Brain microvascular endothelial cell (primary cell): Measurements from ENCODE around the gene SNTA1.
"Not testable (repeated sequence)": the region's sequence is repeated elsewhere in the genome, so short reads cannot be mapped to it uniquely, and the experiment has no call there.

Experiments
- DNase-seq: peaks from one replicate; pipeline ENCODE4 v3.0.0-alpha.2; 2020
- H3K27ac ChIP-seq: fragments of 250-450 bp; sonication (Bioruptor Pico); 2 replicates; pipeline ENCODE4 v1.5.1; 2020; ENCODE audit warnings: mild to moderate bottlenecking, moderate library complexity
- H3K27me3 ChIP-seq: fragments of 250-450 bp; sonication (Bioruptor Pico); replicated peaks from 2 replicates; pipeline ENCODE4 v1.5.1; 2020; ENCODE audit warnings: mild to moderate bottlenecking
- H3K36me3 ChIP-seq: fragments of 250-450 bp; sonication (Bioruptor Pico); replicated peaks from 2 replicates; pipeline ENCODE4 v1.5.1; 2020; ENCODE audit warnings: mild to moderate bottlenecking
- H3K4me3 ChIP-seq: 2 replicates; pipeline ENCODE4 v1.5.1; 2011; ENCODE audit warnings: low read depth, mild to moderate bottlenecking, control low read depth, low read length, moderate library complexity
- in situ Hi-C: cut with HindIII; loops from 2 replicates; pipeline ENCODE4 v1.10.0; 2017; ENCODE audit warnings: low sequenced_read_pairs, low pct_ligation_motif_present
- TF ChIP-seq, protein P1 (sequence below): IDR thresholded peaks from 2 replicates; pipeline ENCODE4 v1.5.1; 2011; ENCODE audit warnings: low read depth, mild to moderate bottlenecking, moderate library complexity, low read length, control low read depth, inconsistent platforms; ENCODE audit errors: missing control alignments

SNTA1 gene

DNA sequence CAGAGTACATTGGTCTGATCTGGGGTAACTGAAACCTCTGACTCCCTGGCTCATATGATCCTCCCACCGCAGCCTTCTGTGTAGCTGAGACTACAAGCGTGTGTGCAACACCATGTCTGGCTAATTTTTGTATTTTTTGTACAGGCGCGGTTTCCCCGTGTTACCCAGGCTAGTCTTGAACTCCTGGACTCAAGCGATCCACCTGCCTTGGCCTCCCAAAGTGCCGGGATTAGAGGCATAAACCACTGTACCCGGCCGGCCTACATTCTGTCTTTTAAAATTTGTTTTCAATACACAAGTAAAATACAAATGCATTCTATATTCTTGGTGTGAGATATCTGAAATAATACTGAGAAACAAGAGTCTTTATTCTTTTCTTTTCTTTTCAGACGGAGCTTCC, 44.6 kb upstream of the SNTA1 start:
- no peak for DNase-seq
- in situ Hi-C loops, result no loop called here

DNA sequence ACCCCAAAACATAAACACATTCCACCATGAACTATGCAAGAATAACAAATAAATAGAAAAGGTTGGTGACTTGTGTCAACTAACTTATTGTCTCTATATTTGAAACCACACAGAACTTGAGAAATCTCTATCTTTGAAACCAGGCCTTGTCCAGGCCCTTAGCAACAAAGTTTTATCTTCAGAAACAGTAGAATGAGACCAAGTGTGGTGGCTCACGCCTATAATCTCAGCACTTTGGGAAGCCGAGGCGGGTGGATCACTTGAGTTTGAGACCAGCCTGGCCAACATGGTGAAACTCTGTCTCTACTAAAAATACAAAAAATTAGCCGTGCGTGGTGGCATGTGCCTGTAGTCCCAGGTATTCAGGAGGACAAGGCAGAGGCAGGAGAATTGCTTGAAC, 39.6 kb upstream of the SNTA1 start:
- DNase-seq, in situ Hi-C loops, H3K27ac ChIP-seq: not testable (repeated sequence)

More for the DNA sequence above, 44.6 kb upstream of the SNTA1 start:
- Histone ChIP-seq H3K36me3 (no peaks in the 10 kb centered on the region), H3K4me3 (no peak overlapping the region), H3K27me3 (no peaks in the 10 kb centered on the region), H3K27ac (no peak overlapping the region)
- TF ChIP-seq, protein P1, sequence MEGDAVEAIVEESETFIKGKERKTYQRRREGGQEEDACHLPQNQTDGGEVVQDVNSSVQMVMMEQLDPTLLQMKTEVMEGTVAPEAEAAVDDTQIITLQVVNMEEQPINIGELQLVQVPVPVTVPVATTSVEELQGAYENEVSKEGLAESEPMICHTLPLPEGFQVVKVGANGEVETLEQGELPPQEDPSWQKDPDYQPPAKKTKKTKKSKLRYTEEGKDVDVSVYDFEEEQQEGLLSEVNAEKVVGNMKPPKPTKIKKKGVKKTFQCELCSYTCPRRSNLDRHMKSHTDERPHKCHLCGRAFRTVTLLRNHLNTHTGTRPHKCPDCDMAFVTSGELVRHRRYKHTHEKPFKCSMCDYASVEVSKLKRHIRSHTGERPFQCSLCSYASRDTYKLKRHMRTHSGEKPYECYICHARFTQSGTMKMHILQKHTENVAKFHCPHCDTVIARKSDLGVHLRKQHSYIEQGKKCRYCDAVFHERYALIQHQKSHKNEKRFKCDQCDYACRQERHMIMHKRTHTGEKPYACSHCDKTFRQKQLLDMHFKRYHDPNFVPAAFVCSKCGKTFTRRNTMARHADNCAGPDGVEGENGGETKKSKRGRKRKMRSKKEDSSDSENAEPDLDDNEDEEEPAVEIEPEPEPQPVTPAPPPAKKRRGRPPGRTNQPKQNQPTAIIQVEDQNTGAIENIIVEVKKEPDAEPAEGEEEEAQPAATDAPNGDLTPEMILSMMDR, result no peak

DNA sequence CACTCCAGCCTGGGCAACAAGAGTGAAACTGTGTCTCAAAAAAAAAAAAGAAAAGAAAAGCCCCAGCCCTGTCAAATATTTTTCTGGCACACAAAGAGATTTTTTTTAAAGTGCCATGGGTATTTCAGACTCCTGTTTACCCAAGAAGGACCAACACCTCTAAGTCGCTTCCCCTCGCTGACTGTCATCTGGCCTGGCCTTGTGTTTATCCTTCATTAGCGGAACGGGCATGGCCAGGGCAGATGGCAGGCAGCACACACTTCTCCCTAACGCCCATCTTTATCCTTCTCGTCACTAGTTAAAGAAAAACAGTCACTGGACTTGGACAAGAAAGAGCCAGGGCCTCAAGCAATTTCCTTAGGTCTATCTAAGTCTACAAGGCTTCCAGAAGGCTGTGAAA, 39.0 kb upstream of the SNTA1 start:
- TF ChIP-seq, protein P1, result no peak
- Histone ChIP-seq H3K36me3 (no peaks in the 10 kb centered on the region), H3K27me3 (no peaks in the 10 kb centered on the region), H3K27ac (no peak overlapping the region), H3K4me3 (no peak overlapping the region)
- DNase-seq, result no peak
- in situ Hi-C loops, result no loop called here

More for the DNA sequence above, 39.6 kb upstream of the SNTA1 start:
- not testable (repeated sequence) for H3K27me3 ChIP-seq, H3K36me3 ChIP-seq, H3K4me3 ChIP-seq

DNA sequence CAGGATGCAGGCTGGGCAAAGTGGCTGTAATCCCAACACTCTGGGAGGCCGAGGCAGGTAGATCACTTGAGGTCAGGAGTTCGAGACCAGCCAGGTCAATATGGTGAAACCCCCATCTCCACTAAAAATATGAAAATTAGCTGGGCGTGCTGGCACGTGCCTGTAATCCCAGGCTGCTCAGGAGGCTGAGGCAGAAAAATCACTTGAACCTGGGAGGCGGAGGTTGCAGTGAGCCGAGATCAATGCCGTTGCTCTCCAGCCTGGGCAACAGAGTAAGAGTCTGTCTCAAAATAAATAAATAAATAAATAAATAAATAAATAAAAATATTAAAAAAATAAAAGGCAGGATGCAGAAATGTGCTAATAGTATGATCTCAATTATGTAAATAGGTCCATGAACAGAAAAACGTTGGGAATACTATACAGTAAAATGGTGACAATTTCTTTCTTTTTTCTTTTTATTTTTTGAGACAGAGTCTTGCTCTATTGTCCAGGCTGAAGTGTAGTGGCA, 37.9 kb upstream of the SNTA1 start:
- Histone ChIP-seq H3K36me3 (no peaks in the 10 kb centered on the region), H3K27ac (no peak overlapping the region), H3K27me3 (no peaks in the 10 kb centered on the region), H3K4me3 (no peak overlapping the region)
- DNase-seq, result no peak
- TF ChIP-seq, protein P1, result no peak
- in situ Hi-C loops, result no loop called here

DNA sequence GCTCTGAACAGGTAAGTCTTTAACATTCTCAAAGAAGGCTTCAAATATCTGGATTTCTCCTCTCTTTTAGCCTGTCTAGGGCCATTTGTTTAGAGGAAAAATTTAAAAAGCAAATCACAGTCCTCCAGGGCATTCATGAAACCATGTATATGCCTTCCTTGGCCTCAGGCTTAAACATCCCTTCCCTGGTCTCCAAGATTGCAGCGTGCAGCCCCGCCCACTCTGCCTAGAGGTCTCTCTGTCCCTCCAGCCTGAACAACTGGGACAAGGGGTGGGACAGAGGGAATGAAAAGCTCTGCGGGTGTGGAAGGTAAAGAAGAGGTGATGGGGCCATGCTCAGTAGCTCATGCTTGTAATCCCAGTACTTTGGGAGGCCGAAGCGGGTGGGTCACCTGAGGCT, 36.5 kb upstream of the SNTA1 start:
- Histone ChIP-seq H3K4me3 (no peak overlapping the region), H3K27me3 (peaks cover 2% of the 10 kb centered on the region), H3K36me3 (no peaks in the 10 kb centered on the region), H3K27ac (no peak overlapping the region)
- TF ChIP-seq, protein P1, result no peak
- no peak for DNase-seq
- in situ Hi-C loops, result no loop called here

DNA sequence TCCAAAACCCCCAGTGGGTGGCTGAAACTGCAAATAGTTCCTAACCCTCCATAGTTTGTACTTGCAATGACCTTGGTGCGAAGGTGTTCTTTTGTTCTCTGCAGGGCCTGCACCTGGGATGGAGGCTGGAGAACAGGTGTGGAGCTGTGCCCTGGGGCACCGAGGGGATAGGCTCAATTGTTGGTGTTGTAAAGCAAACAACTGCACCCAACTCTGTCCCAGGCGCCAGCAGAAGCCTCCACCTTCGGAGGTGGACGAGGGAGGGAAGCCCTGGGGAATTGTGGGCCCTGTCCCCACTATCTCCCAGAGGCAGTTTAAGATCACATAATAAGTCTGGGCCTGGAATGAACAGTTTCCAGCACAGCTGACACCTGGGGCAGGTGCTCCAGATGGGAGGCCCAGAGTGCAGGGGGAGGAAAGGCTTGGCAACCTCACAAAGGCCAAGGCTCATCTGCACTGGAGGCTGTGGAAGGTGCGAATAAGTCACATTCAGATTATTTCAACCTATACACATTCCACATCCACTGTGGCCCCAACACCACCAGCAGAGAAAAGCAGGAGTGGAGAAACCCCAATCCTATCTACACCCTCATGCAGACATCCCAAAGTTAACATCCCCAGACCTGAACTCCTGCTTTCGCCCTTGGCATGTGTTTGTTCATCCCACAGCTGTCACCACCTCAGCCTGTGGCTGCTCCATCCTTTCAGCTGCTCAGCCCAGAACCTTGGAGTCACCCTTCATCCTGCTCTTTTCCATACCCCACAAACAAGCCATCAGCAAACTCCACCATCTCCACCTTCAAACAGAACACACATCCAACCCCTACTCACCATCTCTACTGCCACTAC, 34.0 kb upstream of the SNTA1 start:
- Histone ChIP-seq H3K4me3 (no peak overlapping the region), H3K27me3 (peaks cover 2% of the 10 kb centered on the region), H3K27ac (no peak overlapping the region), H3K36me3 (no peaks in the 10 kb centered on the region)
- in situ Hi-C loops, result no loop called here
- no peak for DNase-seq
- TF ChIP-seq, protein P1, result no peak
